CD4-positive, alpha-beta T cell treated with Interferon alpha-2 for 1 hour (primary cell): ENCODE measurements around the gene PRKCE.

Experiments used
- DNase-seq, 2 donors: peaks; one replicate each; pipeline ENCODE4 v3.0.0-alpha.2; 2020 to 2022

Gene PRKCE

DNA sequence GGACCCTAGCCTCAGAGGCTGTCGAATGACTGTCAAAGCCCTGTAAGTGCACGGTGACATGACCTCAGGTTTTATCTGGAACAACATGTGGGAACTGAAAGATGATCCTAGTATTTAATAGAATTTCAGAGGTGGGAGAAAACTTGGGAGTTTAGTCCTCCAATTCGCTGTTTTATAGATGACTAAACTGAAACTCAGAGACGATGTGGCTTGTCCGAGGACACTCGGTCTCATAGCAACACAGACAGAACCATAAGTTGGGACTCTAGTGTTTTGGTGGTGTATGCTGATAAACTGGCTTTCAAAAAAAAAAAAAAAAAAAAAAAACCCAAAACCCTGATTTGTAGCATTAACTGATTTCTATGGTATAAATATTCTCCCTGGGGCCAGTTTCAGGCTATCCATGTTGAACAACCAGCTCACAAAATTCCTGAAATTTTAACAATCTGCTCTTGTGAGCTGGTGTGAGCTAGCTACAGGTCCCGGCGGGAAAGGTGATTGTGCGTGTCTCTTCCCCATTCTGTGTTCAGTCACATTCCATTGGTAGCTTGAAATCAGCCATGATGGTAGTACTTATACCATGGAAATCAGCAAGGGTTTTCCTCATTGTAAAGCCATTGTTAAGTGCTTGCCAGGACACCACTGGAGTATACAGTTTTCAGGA is 450.2 kb downstream of the PRKCE start:
- no peak for DNase-seq

- DNase-seq: no peak
Observed at GRCh38 chr2:46106690-46107089, 455.2 kb downstream of the PRKCE start.

DNA sequence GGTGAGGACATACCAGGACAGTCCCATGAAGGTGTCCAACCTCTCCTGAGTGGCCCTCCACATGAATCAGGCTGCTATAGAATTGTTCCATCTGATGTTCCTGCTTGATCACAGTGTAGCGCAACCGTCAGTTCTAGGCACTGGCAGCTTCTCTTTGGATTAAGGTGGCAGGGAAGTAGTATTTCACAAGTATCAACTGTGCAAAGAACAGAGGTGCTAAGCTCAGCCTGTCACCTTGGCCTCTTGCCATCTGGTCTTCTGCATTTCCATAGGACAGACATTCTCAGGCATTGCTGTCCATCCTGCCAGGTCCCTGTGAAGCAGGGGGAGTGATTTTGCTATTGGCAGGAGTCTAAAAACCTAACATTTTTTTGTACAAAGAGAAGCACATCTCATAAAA is 463.5 kb downstream of the PRKCE start:
- DNase-seq: no peak

DNA sequence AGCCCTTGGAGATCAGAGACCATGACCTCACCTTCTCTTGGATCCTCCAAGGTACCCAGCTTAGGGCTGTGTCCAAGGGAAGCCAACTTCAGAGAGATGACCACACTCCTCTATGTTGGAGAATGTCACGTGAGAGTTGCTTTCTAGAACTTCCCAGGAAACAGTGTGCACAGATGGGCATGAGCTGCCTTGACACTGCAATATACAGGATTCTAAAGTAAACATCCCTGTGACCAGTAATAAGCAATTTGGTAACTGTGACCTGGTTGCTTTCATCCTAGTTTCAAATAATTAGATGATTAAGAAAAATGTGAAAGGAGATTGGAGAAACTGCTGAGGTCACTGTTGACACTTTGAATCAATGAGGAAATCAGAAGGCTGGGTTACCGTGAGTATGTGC is 464.7 kb downstream of the PRKCE start:
- DNase-seq: no peak

DNA sequence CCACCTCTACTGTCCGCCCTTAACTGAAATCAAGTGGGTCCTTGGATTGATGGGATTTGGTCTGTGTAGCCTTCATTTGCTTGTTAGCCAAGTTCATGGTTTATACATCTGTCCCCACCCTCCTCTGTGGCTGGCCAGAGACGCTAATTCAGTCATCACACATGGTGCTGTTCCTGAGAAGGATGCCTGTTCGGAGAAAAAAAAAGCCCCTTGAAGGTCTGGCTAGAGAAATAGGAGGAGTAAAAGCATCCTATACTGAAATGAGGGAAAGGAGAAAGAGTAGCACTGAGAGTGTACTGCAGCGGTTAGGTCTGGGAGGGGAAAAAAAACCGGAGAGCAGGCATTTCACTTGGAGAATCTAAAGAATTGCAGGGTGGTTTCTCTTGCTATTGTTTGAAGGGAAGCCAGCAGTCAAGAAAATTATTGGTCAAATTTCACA is 465.1 kb downstream of the PRKCE start:
- no peak for DNase-seq

GRCh38 chr2:46117379-46117778 is 465.9 kb downstream of the PRKCE start:
- DNase-seq: no peak

- DNase-seq: no peak
Observed at GRCh38 chr2:46117994-46118393, 466.5 kb downstream of the PRKCE start.

- no peak for DNase-seq
Observed at GRCh38 chr2:46118656-46119371, 467.3 kb downstream of the PRKCE start.

DNA sequence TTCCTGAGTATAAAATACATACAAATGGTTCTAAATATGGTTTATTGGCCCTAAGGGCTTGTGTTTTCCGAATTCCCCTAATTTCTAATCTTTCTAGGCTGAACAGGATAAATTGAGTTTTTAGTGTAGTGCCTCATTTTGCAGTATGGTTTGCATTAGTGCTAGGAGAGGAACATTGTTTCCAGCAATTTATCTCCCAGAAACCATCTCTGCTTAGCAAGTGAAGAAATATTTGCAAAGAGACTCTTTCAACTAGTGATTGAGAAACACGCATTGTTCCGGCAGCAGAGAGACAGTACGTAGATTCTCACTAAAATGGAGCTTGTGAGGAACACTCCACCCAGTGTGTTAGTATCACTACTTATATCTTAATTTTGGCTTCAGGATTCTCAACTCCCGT is 468.0 kb downstream of the PRKCE start:
- DNase-seq: no peak

DNA sequence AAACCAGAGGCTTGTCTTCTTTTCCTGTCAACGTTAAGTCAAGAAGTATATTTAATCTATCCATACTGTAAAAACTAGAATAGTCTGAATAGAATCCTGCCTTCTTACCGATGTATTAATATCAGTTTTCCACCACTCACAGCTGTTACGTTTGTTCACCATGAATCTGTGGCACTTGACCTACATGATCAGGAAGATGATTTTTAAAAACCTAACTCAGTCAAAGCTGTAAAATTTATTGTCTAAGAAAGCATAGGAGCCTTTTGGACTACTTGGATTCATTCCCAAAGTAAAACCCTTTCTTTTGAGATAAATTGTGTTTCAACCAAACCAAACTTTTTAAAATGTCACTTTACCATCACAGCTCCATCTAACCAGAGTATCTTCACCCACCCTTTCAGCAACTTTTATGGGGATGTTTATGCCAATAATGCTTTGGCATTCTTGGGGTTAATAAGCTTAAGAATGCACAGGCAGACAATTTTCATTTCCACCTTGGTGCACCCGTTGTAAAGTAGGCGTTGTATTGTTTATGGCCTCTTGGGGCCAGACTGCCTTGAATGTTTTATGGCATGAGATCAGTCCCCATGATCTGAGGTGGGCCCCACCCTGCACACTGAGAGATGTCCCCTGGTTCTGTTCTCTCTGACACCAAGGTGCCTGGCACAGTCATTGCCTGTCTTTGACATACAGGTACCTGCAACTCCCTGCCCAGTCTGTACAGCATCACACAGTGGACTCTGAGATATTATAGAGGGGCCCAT is 469.5 kb downstream of the PRKCE start:
- no peak for DNase-seq

DNA sequence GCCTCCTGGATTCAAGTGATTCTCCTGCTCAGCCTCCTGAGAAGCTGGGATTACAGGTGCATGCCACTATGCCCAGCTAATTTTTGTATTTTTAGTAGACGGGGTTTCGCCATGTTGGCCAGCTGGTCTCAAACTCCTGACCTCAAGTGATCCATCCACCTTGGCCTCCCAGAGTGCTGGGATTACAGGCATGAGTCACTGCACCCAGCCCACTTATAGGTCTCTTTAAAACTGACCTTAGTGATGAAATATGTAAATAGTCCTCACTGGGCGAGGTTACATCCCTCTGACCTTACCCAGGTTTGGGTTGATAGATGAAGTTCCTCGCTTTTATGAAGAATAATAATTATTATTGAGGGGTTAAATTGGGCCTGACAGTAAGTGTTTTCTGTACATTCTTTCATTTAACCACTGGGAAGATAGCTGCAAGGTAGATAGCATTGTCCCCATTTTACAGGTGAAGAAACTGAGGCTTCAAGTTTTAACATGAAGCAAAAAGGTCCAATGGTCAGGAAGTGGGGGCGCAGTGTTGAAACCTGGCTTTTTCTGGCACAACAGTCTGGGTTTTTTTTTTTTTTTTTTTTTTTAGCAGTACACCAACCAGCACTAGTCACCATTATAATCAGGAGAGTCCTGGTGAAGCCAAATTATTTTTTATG is 471.0 kb downstream of the PRKCE start:
- DNase-seq: no peak

DNA sequence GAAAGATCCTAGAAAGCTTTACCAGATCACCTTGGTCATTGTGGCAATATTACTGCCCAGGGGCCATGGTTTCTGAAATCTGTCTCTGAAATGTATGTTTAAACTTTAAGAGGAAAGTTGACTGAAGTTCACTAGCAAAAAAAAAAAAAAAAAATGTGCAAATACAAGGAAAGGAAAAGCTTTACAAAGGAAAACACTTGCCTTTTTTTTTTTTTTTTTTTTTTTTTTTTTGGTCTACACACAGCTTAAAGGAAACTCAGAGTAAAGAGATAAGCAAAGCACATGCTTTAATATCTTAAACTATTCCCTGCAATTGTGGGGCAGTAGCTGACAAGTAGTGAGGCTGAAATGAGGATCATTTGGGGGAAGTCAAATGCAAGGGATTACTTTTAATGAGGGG is 471.5 kb downstream of the PRKCE start:
- DNase-seq: no peak

GRCh38 chr2:46125798-46126197 is 474.3 kb downstream of the PRKCE start:
- DNase-seq: no peak

DNA sequence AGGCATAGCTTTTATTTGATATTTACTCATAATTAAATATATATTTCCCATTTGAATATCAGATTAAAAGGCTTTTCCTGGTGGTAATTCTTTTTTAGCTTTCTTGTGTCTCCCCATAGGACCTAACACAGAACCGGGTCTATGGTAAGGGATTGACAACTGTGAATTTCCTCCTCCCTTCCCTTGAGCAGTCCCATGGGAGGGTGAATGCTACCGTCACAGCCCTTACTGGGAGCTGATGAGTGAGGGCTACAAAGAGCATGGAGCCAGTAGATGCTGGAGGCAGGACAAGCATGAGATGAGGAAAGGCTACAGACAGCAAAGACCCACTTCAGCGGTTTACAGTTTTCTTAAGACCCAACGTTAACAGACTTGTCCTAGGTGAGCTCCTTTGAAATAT is 475.1 kb downstream of the PRKCE start:
- DNase-seq: no peak

- no peak for DNase-seq
Observed at GRCh38 chr2:46127176-46127575, 475.7 kb downstream of the PRKCE start.

DNA sequence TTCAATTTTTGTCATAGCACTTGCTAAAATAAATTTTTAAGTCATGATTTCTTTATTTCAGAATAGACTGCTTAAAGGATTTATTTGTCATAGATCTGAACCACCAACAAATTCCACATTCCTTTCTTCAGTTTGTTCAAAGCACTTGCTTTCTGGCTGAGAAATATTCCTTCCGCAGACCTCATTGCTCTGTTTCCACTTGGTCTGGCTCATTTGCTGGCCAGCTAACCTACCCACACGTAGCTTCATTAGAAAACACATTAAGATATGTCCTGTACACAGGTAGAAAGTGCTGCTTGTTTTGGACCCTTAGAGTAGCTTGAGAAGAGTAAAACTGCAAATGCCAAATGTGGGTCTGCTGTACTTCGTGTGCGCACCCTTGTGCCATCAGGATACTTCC is 479.0 kb downstream of the PRKCE start:
- DNase-seq: no peak

GRCh38 chr2:46132996-46133395 is 481.5 kb downstream of the PRKCE start:
- DNase-seq: no peak

- no peak for DNase-seq
Observed at GRCh38 chr2:46134531-46135227, 483.2 kb downstream of the PRKCE start.

GRCh38 chr2:46135228-46135855 is 483.9 kb downstream of the PRKCE start:
- DNase-seq: no peak

DNA sequence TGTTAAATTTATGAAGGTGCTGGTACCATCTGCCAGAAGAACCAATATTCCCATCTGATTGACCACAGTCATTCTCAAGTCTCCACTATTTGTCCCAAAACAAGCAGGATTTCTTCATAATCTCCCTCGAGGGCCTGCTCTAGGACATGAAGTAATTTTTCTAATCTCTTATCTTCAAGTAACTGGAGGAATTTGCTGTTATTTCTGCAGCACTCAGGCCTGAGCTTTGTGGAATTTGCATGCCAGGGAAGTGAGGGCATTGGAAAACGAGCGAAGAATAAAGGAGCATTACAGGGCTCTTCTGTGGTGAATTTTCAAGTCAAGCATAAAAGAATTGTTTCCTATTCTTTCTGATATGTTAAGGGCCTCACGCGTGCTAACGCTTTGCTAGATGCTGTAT is 484.5 kb downstream of the PRKCE start:
- no peak for DNase-seq

DNA sequence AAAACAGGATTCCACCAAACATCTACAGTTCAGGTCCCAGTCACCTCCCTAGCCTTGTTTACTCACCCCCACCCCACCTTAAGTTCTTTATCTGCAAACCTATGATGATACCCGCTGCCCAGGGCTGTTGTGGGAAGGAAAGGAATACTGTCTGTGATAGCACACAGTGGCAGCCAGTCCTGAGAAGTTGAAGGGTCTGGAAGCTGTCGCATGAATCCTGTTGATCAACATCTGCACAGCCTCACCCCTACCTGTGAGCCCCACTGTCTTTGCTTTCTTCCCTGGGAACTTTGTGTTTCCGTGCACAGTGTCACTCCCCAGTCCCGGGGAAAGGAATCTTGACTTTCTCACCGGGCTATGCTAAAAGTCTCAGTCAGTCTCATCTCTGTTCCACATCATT is 485.0 kb downstream of the PRKCE start:
- no peak for DNase-seq

GRCh38 chr2:46136953-46137352 is 485.5 kb downstream of the PRKCE start:
- no peak for DNase-seq
